ENCODE results near the gene ARHGAP10. TPM values are rescaled to one million over a fixed set of nuclear protein-coding genes. Genes with fewer than 3 reads are reported as not detected.

Gene ARHGAP10
- total and polyA plus RNA-seq, 10 of the 15 experiments (the other 5 are each of a cell fraction or from before 2014, with no cell fraction given), result 1.3 to 25.8 (median 17.2) TPM

- peaks cover 0 to 2% of the 10 kb centered on the region in 2 experiments; a peak in 1 of 4 replicates for H3K36me3 ChIP-seq (ENCODE audit: control insufficient read depth in 2 of 2, insufficient read depth in 2 of 2, low read length in 1 of 2)
- 66% methylated on average over 6 of the region's 6 CpGs for WGBS (ENCODE audit: insufficient coverage, insufficient replicate concordance, low lambda C conversion rate, missing lambda C conversion rate)
- H3K4me1 ChIP-seq (ENCODE audit: control insufficient read depth, insufficient read depth, low read length), result peaks cover 5% of the 10 kb centered on the region
- CTCF ChIA-PET, result interaction anchor here (0.6 to 1.1 kb wide), 3 partner anchors 10 to 30 kb away, joined by 4 read pairs; no protein-coding TSS in a partner anchor
- H3K9ac ChIP-seq (ENCODE audit: control insufficient read depth, insufficient read depth, low read length), result no peak overlapping the region
- no peak overlapping the region for H2AFZ ChIP-seq (ENCODE audit: control insufficient read depth, low read depth, low read length)
- in situ Hi-C loops (cut with MboI) (no loop called here), intact Hi-C loops (cut with micrococcal nuclease; ENCODE audit: unreplicated experiment) (no loop called here)
- POLR2A ChIA-PET, result no interaction called here
- FAIRE-seq, result no peak
- SMC1A ChIA-PET (ENCODE audit: uncharacterized antibody, unreplicated experiment), result interaction anchor here (1.2 kb wide), 1 partner anchor 12 kb away, joined by 3 read pairs; no protein-coding TSS in a partner anchor
- no peaks in the 10 kb centered on the region for H3K9me3 ChIP-seq (replicated peaks; ENCODE audit: control insufficient read depth, insufficient read depth, low read length)
- RAD21 ChIA-PET (ENCODE audit: unreplicated experiment), result interaction anchor here (1.2 kb wide), 1 partner anchor 39 kb away, joined by 3 read pairs; no protein-coding TSS in a partner anchor
- no peak overlapping the region for H3K4me3 ChIP-seq
- no peak overlapping the region for H3K27ac ChIP-seq (ENCODE audit: control insufficient read depth, insufficient read depth)
- H4K20me1 ChIP-seq (ENCODE audit: control insufficient read depth, insufficient read depth), result no peaks in the 10 kb centered on the region
- no peaks in the 10 kb centered on the region for H3K79me2 ChIP-seq (ENCODE audit: control insufficient read depth, insufficient read depth, low read length)
- ATAC-seq, result no peak
- BruUV-seq (replicated peaks), result no TSS peak
- DNase-seq (ENCODE audit: low read depth, low spot score), result no peak
- no peaks in the 10 kb centered on the region for H3K27me3 ChIP-seq (replicated peaks in 1 of 2; ENCODE audit: control insufficient read depth in 2 of 2, insufficient read depth in 2 of 2, low read length in 1 of 2)
- H3K4me2 ChIP-seq (ENCODE audit: control insufficient read depth, insufficient read depth), result no peak overlapping the region
- no peak for TF ChIP-seq CHD2 (IDR thresholded peaks at IDR 0.05; ENCODE audit: borderline replicate concordance, low read depth, low read length)
- TF ChIP-seq SMAD1 (IDR thresholded peaks at IDR 0.05; ENCODE audit: low read depth, partially characterized antibody), result no peak
- TF ChIP-seq ZNF592 (IDR thresholded peaks at IDR 0.05), result no peak
- TF ChIP-seq ELK1 (IDR thresholded peaks at IDR 0.05; ENCODE audit: low read depth, low read length), result no peak
- TF ChIP-seq IRF3 (IDR thresholded peaks at IDR 0.05), result no peak
- no peak for TF ChIP-seq NFYA (IDR thresholded peaks at IDR 0.05; ENCODE audit: borderline replicate concordance, low read depth, low read length)
- TF ChIP-seq RELB (IDR thresholded peaks at IDR 0.05; ENCODE audit: low read depth), result no peak
- TF ChIP-seq GATAD2B (conservative IDR thresholded peaks at IDR 0.05; ENCODE audit: low read depth), result no peak
- no peak for TF ChIP-seq NR2C1 (IDR thresholded peaks at IDR 0.05)
- no peak for TF ChIP-seq KLF5 (IDR thresholded peaks at IDR 0.05; ENCODE audit: partially characterized antibody)
- no peak for TF ChIP-seq KAT2A (conservative IDR thresholded peaks at IDR 0.05; ENCODE audit: control insufficient read depth, low read depth, low read length)
- no peak for TF ChIP-seq RB1 (IDR thresholded peaks at IDR 0.05; ENCODE audit: borderline replicate concordance)
- TF ChIP-seq ZNF207 (IDR thresholded peaks at IDR 0.05; ENCODE audit: borderline replicate concordance), result no peak
- no peak for TF ChIP-seq HSF1 (IDR thresholded peaks at IDR 0.05; ENCODE audit: low read depth, low read length)
Observed at GRCh38 chr4:148016063-148016637, 284.3 kb downstream of the ARHGAP10 start.

All from GM12878 (cell line).